Lower lobe of right lung (tissue), 2 donors: ENCODE data around the gene GLB1L3. TPM values are rescaled to one million over a fixed set of nuclear protein-coding genes. Genes with fewer than 3 reads are reported as not detected.
"Not testable (repeated sequence)": the region's sequence is repeated elsewhere in the genome, so short reads cannot be mapped to it uniquely, and the experiment has no call there.

Source experiments
- ATAC-seq, 2 donors: fragments of 200-7000 bp; cut with Tn5 transposase; one replicate each; pipeline ENCODE4 v1.9.1; 2020 to 2022; ENCODE audit warnings: mild to moderate bottlenecking in 2 of 2, moderate library complexity in 2 of 2
- DNase-seq: peaks from one replicate; pipeline ENCODE4 v3.0.0-alpha.2; 2020
- H3K27ac ChIP-seq: fragments of 200-600 bp; one replicate; pipeline ENCODE4 v1.8.0; 2022
- H3K27me3 ChIP-seq: fragments of 200-600 bp; one replicate; pipeline ENCODE4 v1.8.0; 2022; ENCODE audit warnings: low read depth
- H3K36me3 ChIP-seq: fragments of 200-600 bp; one replicate; pipeline ENCODE4 v1.8.0; 2022; ENCODE audit warnings: mild to moderate bottlenecking
- H3K4me1 ChIP-seq: fragments of 200-600 bp; one replicate; pipeline ENCODE4 v1.8.0; 2022
- H3K4me3 ChIP-seq: fragments of 200-600 bp; one replicate; pipeline ENCODE4 v1.8.0; 2022; ENCODE audit warnings: mild to moderate bottlenecking
- H3K9me3 ChIP-seq: fragments of 200-600 bp; one replicate; pipeline ENCODE4 v1.8.0; 2022
- CTCF ChIP-seq: fragments of 200-600 bp; IDR thresholded peaks from one replicate; pipeline ENCODE4 v1.8.0; 2022; ENCODE audit warnings: antibody characterized with exemption, mild to moderate bottlenecking
- intact Hi-C: fragments of 100-400 bp; cut with DNase I; formaldehyde crosslinking; loops from one replicate; pipeline ENCODE4 v1.11.0; 2022
- total RNA-seq: library from RNA; stranded (reverse); fragmentation: NEBNext Ultra II Directional; extraction: Animal tissue kit (Norgen Biotek cat#: 25700); gene quantifications from one replicate; pipeline ENCODE4 v1.2.1, GENCODE V29; 2021
- donor health status: DM: no; HTN: yes; CAD: no; lungs with severe emphysema.

GLB1L3 gene
- total RNA-seq, 1 donor from 2014 or later = 0.27 TPM

- DNase-seq = no peak
- intact Hi-C loops = no loop called here
- Histone ChIP-seq H3K9me3 (no peaks in the 10 kb centered on the region), H3K4me1 (peaks cover 22% of the 10 kb centered on the region), H3K27me3 (peaks cover 73% of the 10 kb centered on the region), H3K4me3 (no peak overlapping the region), H3K36me3 (no peaks in the 10 kb centered on the region), H3K27ac (no peak overlapping the region)
- no peak for TF ChIP-seq CTCF
- ATAC-seq = no peak
Measured at GRCh38 chr11:134278356-134278755, 2.2 kb downstream of the GLB1L3 start.

GRCh38 chr11:134281635-134282034 is 5.5 kb downstream of the GLB1L3 start:
- peak in 1 of 2 donors; percentile 8 for ATAC-seq
- DNase-seq = not testable (repeated sequence)

GRCh38 chr11:134282121-134283045 is 6.2 kb downstream of the GLB1L3 start:
- no peaks in the 10 kb centered on the region for H3K9me3 ChIP-seq
- H3K4me1 ChIP-seq = no peaks in the 10 kb centered on the region
- no peak for TF ChIP-seq CTCF
- DNase-seq (no peak), ATAC-seq (peak; percentile 71 to 88)
- H3K27ac ChIP-seq = no peak overlapping the region
- peaks cover 33% of the 10 kb centered on the region for H3K27me3 ChIP-seq
- intact Hi-C loops = no loop called here
- no peak overlapping the region for H3K4me3 ChIP-seq
- H3K36me3 ChIP-seq = no peaks in the 10 kb centered on the region

More at GRCh38 chr11:134281635-134282034, 5.5 kb downstream of the GLB1L3 start:
- intact Hi-C loops, H3K9me3 ChIP-seq, H3K4me3 ChIP-seq, H3K36me3 ChIP-seq, H3K4me1 ChIP-seq, H3K27ac ChIP-seq: not testable (repeated sequence)
- peaks cover 40% of the 10 kb centered on the region for H3K27me3 ChIP-seq

- intact Hi-C loops = no loop called here
- peaks cover 20% of the 10 kb centered on the region for H3K27me3 ChIP-seq
- no peaks in the 10 kb centered on the region for H3K4me1 ChIP-seq
- H3K9me3 ChIP-seq = no peaks in the 10 kb centered on the region
- H3K36me3 ChIP-seq = no peaks in the 10 kb centered on the region
- no peak overlapping the region for H3K4me3 ChIP-seq
- ATAC-seq = no peak
- no peak for TF ChIP-seq CTCF
- DNase-seq = no peak
- H3K27ac ChIP-seq = no peak overlapping the region
Measured at GRCh38 chr11:134283461-134284230, 7.5 kb downstream of the GLB1L3 start.

- H3K36me3 ChIP-seq, H3K27ac ChIP-seq, H3K4me3 ChIP-seq, H3K4me1 ChIP-seq, ATAC-seq, DNase-seq, H3K9me3 ChIP-seq, intact Hi-C loops: not testable (repeated sequence)
- H3K27me3 ChIP-seq = peaks cover 13% of the 10 kb centered on the region
Measured at GRCh38 chr11:134284349-134284748, 8.2 kb downstream of the GLB1L3 start.

GRCh38 chr11:134287561-134287960 is 11.4 kb downstream of the GLB1L3 start:
- TF ChIP-seq CTCF = no peak
- no peak overlapping the region for H3K4me3 ChIP-seq
- no peak overlapping the region for H3K27ac ChIP-seq
- H3K4me1 ChIP-seq = no peaks in the 10 kb centered on the region
- DNase-seq = no peak
- ATAC-seq = no peak
- H3K27me3 ChIP-seq = no peaks in the 10 kb centered on the region
- no peaks in the 10 kb centered on the region for H3K9me3 ChIP-seq
- intact Hi-C loops = no loop called here
- H3K36me3 ChIP-seq = no peaks in the 10 kb centered on the region
